GM12891 (cell line): Measurements from ENCODE around the gene HSD3B2.

Source experiments
- POLR2A ChIP-seq: IDR thresholded peaks from 2 replicates; pipeline ENCODE4 v1.6.1; 2011; ENCODE audit warnings: low read depth, low read length, control low read depth
- TAF1 ChIP-seq: IDR thresholded peaks from 2 replicates; pipeline ENCODE4 v1.6.1; 2011; ENCODE audit warnings: low read depth, low read length, control low read depth

DNA sequence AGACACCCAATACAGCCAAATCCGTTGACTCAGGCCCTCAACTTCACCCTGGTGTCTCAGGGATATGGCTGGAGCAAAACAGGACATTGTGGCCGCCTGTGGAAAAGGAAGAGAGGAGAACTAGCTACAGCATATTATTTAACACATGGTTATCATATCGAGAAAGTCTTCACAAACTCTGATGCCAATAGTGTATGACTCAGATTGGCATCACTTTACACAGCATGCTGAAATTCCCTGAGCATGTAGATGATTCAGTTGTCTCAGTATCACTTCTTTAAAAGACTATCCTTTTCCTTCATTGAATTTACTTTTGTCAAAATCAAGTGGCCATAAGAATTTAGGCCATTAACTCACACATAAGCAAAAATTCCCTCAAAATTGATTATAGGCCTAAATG lies 20.1 kb downstream of the HSD3B2 start:
- TF ChIP-seq TAF1 (no peak), POLR2A (no peak)
